ENCODE results near the gene KRTAP10-4. TPM values are rescaled to one million over a fixed set of nuclear protein-coding genes. Genes with fewer than 3 reads are reported as not detected.
"Not testable (repeated sequence)": the region's sequence is repeated elsewhere in the genome, so short reads cannot be mapped to it uniquely, and the experiment has no call there.

Gene KRTAP10-4
- total RNA-seq, 1 experiment from 2014 or later: not detected

GRCh38 chr21:44599264-44600029 is 25.9 kb downstream of the KRTAP10-4 start:
- TF ChIP-seq CTCF (conservative IDR thresholded peaks at IDR 0.05) (no peak), EZH2 (IDR thresholded peaks at IDR 0.05; ENCODE audit: low read depth) (no peak)
- Histone ChIP-seq H3K9me2 (ENCODE audit: insufficient read depth) (no peaks in the 10 kb centered on the region), H3K9me3 (ENCODE audit: insufficient read depth, low read depth) (no peaks in the 10 kb centered on the region), H4K20me1 (ENCODE audit: insufficient read depth) (no peaks in the 10 kb centered on the region), H3K4me1 (replicated peaks; ENCODE audit: insufficient read depth) (no peaks in the 10 kb centered on the region), H3K27me3 (ENCODE audit: insufficient read depth, low read depth) (peaks cover 65% of the 10 kb centered on the region), H3K79me2 (ENCODE audit: low read depth) (no peaks in the 10 kb centered on the region), H3F3A (ENCODE audit: insufficient read depth, low read depth) (no peaks in the 10 kb centered on the region), H3K4me2 (no peak overlapping the region), H3K4me3 (no peak overlapping the region), H3K36me3 (ENCODE audit: low read depth) (no peaks in the 10 kb centered on the region), H2AFZ (no peak overlapping the region), H3K27ac (no peak overlapping the region)
- CTCF ChIA-PET: no interaction called here
- DNase-seq: no peak
- intact Hi-C loops (cut with micrococcal nuclease; ENCODE audit: unreplicated experiment): no loop called here
- no TSS peak for BruUV-seq (replicated peaks)
- POLR2A ChIA-PET (ENCODE audit: unreplicated experiment): no interaction called here

DNA sequence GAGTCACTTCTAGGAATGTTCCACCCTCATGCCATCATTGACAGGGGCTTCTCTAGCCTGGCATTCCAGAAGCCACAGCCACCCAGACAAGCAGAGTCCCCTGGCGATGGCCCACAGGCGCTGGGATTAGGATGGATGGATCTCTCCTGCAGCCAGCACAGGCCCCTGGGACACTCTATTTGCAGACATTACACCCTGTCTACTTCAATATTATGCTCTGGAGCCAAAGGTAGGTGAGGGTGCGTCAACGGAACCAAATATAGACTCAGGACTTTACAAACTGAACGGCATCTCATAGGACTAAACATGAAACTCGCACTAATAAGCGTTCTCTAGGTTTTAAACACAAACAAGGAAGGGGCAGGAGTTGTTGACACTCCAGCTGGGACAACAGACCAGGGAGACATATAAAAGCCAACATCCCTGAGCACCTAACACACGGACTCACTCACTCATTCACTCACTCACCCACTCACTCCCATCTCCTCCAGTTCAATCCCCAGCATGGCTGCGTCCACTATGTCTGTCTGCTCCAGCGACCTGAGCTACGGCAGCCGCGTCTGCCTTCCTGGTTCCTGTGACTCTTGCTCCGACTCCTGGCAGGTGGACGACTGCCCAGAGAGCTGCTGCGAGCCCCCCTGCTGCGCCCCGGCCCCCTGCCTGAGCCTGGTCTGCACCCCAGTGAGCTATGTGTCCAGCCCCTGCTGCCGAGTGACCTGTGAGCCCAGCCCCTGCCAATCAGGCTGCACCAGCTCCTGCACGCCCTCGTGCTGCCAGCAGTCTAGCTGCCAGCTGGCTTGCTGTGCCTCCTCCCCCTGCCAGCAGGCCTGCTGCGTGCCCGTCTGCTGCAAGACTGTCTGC is 26.8 kb downstream of the KRTAP10-4 start, which contains the start of gene KRTAP10-7:
KRTAP10-7 (plus strand) TSS at position 480 of the 861 bp plus-strand sequence; CDS start at position 505, 25 bp downstream.
- H3K9me3 ChIP-seq (ENCODE audit: insufficient read depth, low read depth); intact Hi-C loops (cut with micrococcal nuclease; ENCODE audit: unreplicated experiment); POLR2A ChIA-PET (ENCODE audit: unreplicated experiment); H3F3A ChIP-seq (ENCODE audit: insufficient read depth, low read depth); CTCF ChIA-PET; H3K79me2 ChIP-seq (ENCODE audit: low read depth); H3K4me2 ChIP-seq; H3K27ac ChIP-seq; H2AFZ ChIP-seq; DNase-seq; H3K9me2 ChIP-seq (ENCODE audit: insufficient read depth); H3K36me3 ChIP-seq (ENCODE audit: low read depth); H4K20me1 ChIP-seq (ENCODE audit: insufficient read depth); H3K4me1 ChIP-seq (replicated peaks; ENCODE audit: insufficient read depth); BruUV-seq (replicated peaks); H3K4me3 ChIP-seq: not testable (repeated sequence)
- H3K27me3 ChIP-seq (ENCODE audit: insufficient read depth, low read depth): peaks cover 64% of the 10 kb centered on the region

- POLR2A ChIA-PET (ENCODE audit: unreplicated experiment); CTCF ChIA-PET: not testable (repeated sequence)
Observed at GRCh38 chr21:44601091-44601490, 27.6 kb downstream of the KRTAP10-4 start.

More at GRCh38 chr21:44601091-44601490, 27.6 kb downstream of the KRTAP10-4 start:
- H3K27me3 ChIP-seq (ENCODE audit: insufficient read depth, low read depth): peaks cover 59% of the 10 kb centered on the region
- H2AFZ ChIP-seq; H3F3A ChIP-seq (ENCODE audit: insufficient read depth, low read depth); H3K4me2 ChIP-seq; H3K9me2 ChIP-seq (ENCODE audit: insufficient read depth); H3K4me1 ChIP-seq (replicated peaks; ENCODE audit: insufficient read depth); BruUV-seq (replicated peaks); H3K9me3 ChIP-seq (ENCODE audit: insufficient read depth, low read depth); H4K20me1 ChIP-seq (ENCODE audit: insufficient read depth); H3K27ac ChIP-seq; DNase-seq; H3K4me3 ChIP-seq; H3K79me2 ChIP-seq (ENCODE audit: low read depth); H3K36me3 ChIP-seq (ENCODE audit: low read depth); intact Hi-C loops (cut with micrococcal nuclease; ENCODE audit: unreplicated experiment): not testable (repeated sequence)
